HG03060 (cell line): ENCODE data around the gene SRPRA.

ENCODE experiments used
- ATAC-seq: cut with Tn5 transposase; IDR thresholded peaks from one replicate; pipeline ENCODE4 v1.9.1; 2021; ENCODE audit warnings: low read depth, moderate number of reproducible peaks; ENCODE audit not compliant: unreplicated experiment

The SRPRA gene

GRCh38 chr11:126232683-126233082 lies 36.0 kb downstream of the SRPRA start:
- no peak for ATAC-seq

GRCh38 chr11:126231725-126232459 lies 36.8 kb downstream of the SRPRA start:
- ATAC-seq = no peak

GRCh38 chr11:126229858-126230540 lies 38.7 kb downstream of the SRPRA start:
- ATAC-seq = no peak

DNA sequence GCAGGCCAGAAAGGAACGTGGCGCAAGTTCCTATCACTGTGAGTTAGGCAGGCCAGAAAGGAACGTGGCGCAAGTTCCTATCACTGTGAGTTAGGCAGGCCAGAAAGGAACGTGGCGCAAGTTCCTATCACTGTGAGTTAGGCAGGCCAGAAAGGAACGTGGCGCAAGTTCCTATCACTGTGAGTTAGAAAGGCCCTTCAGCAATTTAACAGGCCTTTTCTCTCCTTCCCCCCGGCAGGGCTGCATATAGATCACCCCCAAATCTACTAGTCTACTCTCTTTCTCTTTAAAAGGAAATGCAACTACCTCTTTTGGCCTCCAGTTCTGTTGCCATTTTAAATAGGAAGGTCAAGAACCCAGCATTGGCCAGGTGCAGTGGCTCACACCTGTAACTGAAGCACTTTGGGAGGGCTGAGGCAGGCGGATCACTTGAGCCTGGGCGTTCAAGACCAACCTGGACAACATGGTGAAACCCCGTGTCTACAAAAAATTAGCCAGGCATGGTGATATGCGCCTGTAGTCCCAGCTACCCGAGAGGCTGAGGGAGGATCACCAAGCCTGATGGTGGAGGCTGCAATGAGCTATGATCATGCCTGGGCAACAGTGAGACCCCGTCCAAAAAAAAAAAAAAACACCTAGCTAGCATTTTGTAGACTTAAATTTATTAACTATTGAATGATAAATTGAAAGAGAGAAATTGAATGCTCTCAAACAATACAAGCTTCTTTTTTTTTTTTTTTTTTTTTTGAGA lies 42.2 kb downstream of the SRPRA start:
- ATAC-seq = no peak

- no peak for ATAC-seq
Observed at GRCh38 chr11:126225295-126225665, 43.4 kb downstream of the SRPRA start.

GRCh38 chr11:126224647-126225294 lies 43.9 kb downstream of the SRPRA start:
- ATAC-seq = no peak

DNA sequence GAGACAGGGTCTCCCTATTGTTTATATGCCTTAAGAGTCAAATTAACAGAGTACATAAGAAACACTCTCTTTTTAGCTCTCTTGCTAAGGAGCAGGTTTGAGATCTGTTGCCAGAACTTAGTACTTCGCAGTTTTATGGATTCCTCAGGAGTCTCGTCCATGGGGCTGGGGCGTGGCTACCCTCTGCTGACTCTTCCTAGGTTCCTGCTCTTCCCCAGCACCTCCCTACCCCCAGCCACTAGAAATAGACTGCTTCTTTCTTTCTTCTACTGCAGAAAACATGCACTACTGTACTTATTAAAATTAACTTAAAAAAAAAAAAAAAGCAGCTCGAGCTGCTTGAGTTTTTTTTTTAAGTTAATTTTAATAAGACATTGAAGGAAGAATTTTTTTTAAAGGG lies 49.1 kb downstream of the SRPRA start:
- ATAC-seq = no peak

DNA sequence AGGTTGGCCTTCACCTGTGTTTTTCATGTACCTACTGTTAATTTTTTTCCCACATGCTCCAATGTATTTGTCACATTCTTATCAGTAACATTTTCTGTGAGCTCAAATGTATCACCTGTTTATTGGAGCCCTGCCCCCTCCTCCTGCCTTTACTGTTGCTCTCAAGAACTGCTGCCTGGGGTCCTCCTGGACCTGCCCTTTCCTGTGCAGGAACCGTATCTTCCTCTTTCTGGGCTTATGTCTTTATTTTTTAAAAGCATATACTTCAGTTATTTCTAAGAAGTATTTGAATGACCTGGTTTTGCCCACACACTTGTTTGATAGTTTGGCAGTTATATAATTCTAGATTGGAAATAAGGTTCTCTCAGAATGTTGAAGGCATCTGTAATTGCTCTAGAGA lies 51.2 kb downstream of the SRPRA start:
- no peak for ATAC-seq

GRCh38 chr11:126216526-126217305 lies 52.0 kb downstream of the SRPRA start:
- ATAC-seq = no peak

DNA sequence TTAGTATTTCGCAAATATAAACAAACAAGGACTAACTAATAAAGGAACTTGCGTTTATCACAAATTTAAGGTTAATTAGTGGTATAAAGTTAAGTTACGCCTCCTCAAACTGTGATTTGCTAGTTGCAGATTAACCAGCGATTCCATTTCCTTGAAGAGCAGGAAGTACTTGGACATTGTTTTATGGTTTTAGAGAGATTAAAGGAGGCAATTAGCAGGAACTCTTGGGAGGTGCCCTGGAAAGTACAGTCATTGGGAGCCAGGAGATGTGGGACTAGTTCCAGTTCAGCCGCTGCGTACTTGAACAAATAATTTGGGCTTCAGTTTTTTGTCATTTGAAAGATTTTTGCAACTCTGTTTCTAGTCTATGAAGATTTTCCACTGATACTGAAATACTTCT lies 53.9 kb downstream of the SRPRA start:
- ATAC-seq = no peak

DNA sequence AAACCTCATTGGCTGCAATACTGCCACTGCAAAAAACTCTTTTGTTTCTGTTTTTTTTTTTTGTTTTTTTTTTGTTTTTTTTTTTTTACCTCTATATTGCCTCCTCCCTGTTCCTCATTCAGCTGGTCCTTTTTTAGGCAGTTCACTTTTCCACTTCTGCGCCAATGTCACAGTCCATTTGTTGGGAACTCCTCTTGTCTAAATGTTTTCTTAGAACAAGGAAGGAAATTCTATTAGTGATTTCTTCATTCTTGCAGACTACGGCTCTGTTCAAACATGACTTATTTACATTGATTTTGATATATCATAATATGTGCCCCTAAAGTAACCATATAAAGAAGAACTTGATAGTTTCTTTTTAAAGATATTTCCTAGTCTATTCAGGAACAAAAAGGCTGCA lies 54.3 kb downstream of the SRPRA start:
- ATAC-seq = no peak
